ENCODE data around the gene LRP4.

The LRP4 gene

GRCh38 chr11:46917762-46918082 is 628 bp downstream of the LRP4 start:
- DNase-seq (ENCODE audit: low read depth, low spot score) = no peak
- Histone ChIP-seq H3K9me3 (ENCODE audit: insufficient read depth, low read length) (no peaks in the 10 kb centered on the region), H3K36me3 (ENCODE audit: insufficient read depth, insufficient read length, low read length) (peaks cover 15% of the 10 kb centered on the region), H3K9ac (ENCODE audit: insufficient read length, low read depth) (peak overlapping the region; percentile 91), H3K4me3 (ENCODE audit: insufficient read length, low read depth) (peak overlapping the region; percentile 83), H3K27me3 (ENCODE audit: insufficient read depth, insufficient read length) (no peaks in the 10 kb centered on the region), H3K4me1 (ENCODE audit: insufficient read depth, insufficient read length) (peaks cover 14% of the 10 kb centered on the region)
- TF ChIP-seq SUZ12 (IDR thresholded peaks at IDR 0.05; ENCODE audit: extremely low read depth, insufficient read depth, insufficient read length) (no peak), YY1 (IDR thresholded peaks at IDR 0.05; ENCODE audit: insufficient read depth, insufficient read length) (no peak), ZNF274 (IDR thresholded peaks at IDR 0.05; ENCODE audit: low read depth, low read length) (no peak)

- H3K9ac ChIP-seq (ENCODE audit: insufficient read length, low read depth) = peak overlapping the region; percentile 91
- peaks cover 15% of the 10 kb centered on the region for H3K36me3 ChIP-seq (ENCODE audit: insufficient read depth, insufficient read length, low read length)
- H3K27me3 ChIP-seq (ENCODE audit: insufficient read depth, insufficient read length) = no peaks in the 10 kb centered on the region
- H3K4me3 ChIP-seq (ENCODE audit: insufficient read length, low read depth) = peak overlapping the region; percentile 83
- H3K4me1 ChIP-seq (ENCODE audit: insufficient read depth, insufficient read length) = peaks cover 14% of the 10 kb centered on the region
- no peaks in the 10 kb centered on the region for H3K9me3 ChIP-seq (ENCODE audit: insufficient read depth, low read length)
- TF ChIP-seq YY1 (IDR thresholded peaks at IDR 0.05; ENCODE audit: insufficient read depth, insufficient read length) = no peak
- no peak for TF ChIP-seq SUZ12 (IDR thresholded peaks at IDR 0.05; ENCODE audit: extremely low read depth, insufficient read depth, insufficient read length)
- TF ChIP-seq ZNF274 (IDR thresholded peaks at IDR 0.05; ENCODE audit: low read depth, low read length) = no peak
- DNase-seq (ENCODE audit: low read depth, low spot score) = no peak
These were observed 1.1 kb downstream of the LRP4 start for GRCh38 chr11:46917109-46917761.

GRCh38 chr11:46916286-46917108 is 1.9 kb downstream of the LRP4 start:
- peak overlapping the region; percentile 83 for H3K4me3 ChIP-seq (ENCODE audit: insufficient read length, low read depth)
- H3K9me3 ChIP-seq (ENCODE audit: insufficient read depth, low read length) = no peaks in the 10 kb centered on the region
- TF ChIP-seq YY1 (IDR thresholded peaks at IDR 0.05; ENCODE audit: insufficient read depth, insufficient read length) (no peak), ZNF274 (IDR thresholded peaks at IDR 0.05; ENCODE audit: low read depth, low read length) (no peak), SUZ12 (IDR thresholded peaks at IDR 0.05; ENCODE audit: extremely low read depth, insufficient read depth, insufficient read length) (no peak)
- peak overlapping the region; percentile 91 for H3K9ac ChIP-seq (ENCODE audit: insufficient read length, low read depth)
- peaks cover 17% of the 10 kb centered on the region for H3K4me1 ChIP-seq (ENCODE audit: insufficient read depth, insufficient read length)
- DNase-seq (ENCODE audit: low read depth, low spot score) = peak; percentile 69
- H3K36me3 ChIP-seq (ENCODE audit: insufficient read depth, insufficient read length, low read length) = peaks cover 15% of the 10 kb centered on the region
- no peaks in the 10 kb centered on the region for H3K27me3 ChIP-seq (ENCODE audit: insufficient read depth, insufficient read length)

- Histone ChIP-seq H3K9ac (ENCODE audit: insufficient read length, low read depth) (no peak overlapping the region), H3K9me3 (ENCODE audit: insufficient read depth, low read length) (no peaks in the 10 kb centered on the region), H3K36me3 (ENCODE audit: insufficient read depth, insufficient read length, low read length) (peaks cover 19% of the 10 kb centered on the region), H3K4me1 (ENCODE audit: insufficient read depth, insufficient read length) (peaks cover 17% of the 10 kb centered on the region), H3K4me3 (ENCODE audit: insufficient read length, low read depth) (no peak overlapping the region), H3K27me3 (ENCODE audit: insufficient read depth, insufficient read length) (no peaks in the 10 kb centered on the region)
- TF ChIP-seq YY1 (IDR thresholded peaks at IDR 0.05; ENCODE audit: insufficient read depth, insufficient read length) (no peak), ZNF274 (IDR thresholded peaks at IDR 0.05; ENCODE audit: low read depth, low read length) (no peak)
- no peak for DNase-seq (ENCODE audit: low read depth, low spot score)
These were observed 3.4 kb downstream of the LRP4 start for GRCh38 chr11:46914910-46915309.

GRCh38 chr11:46914363-46914762 is 4.0 kb downstream of the LRP4 start:
- H3K27me3 ChIP-seq (ENCODE audit: insufficient read depth, insufficient read length) = no peaks in the 10 kb centered on the region
- TF ChIP-seq SUZ12 (IDR thresholded peaks at IDR 0.05; ENCODE audit: extremely low read depth, insufficient read depth, insufficient read length) (no peak), YY1 (IDR thresholded peaks at IDR 0.05; ENCODE audit: insufficient read depth, insufficient read length) (no peak), ZNF274 (IDR thresholded peaks at IDR 0.05; ENCODE audit: low read depth, low read length) (no peak)
- H3K4me3 ChIP-seq (ENCODE audit: insufficient read length, low read depth) = no peak overlapping the region
- peak overlapping the region; percentile 66 for H3K9ac ChIP-seq (ENCODE audit: insufficient read length, low read depth)
- peaks cover 25% of the 10 kb centered on the region for H3K36me3 ChIP-seq (ENCODE audit: insufficient read depth, insufficient read length, low read length)
- no peaks in the 10 kb centered on the region for H3K9me3 ChIP-seq (ENCODE audit: insufficient read depth, low read length)
- H3K4me1 ChIP-seq (ENCODE audit: insufficient read depth, insufficient read length) = peaks cover 17% of the 10 kb centered on the region
- no peak for DNase-seq (ENCODE audit: low read depth, low spot score)

GRCh38 chr11:46913484-46913883 is 4.9 kb downstream of the LRP4 start:
- no peaks in the 10 kb centered on the region for H3K27me3 ChIP-seq (ENCODE audit: insufficient read depth, insufficient read length)
- no peak for TF ChIP-seq ZNF274 (IDR thresholded peaks at IDR 0.05; ENCODE audit: low read depth, low read length)
- no peak for TF ChIP-seq YY1 (IDR thresholded peaks at IDR 0.05; ENCODE audit: insufficient read depth, insufficient read length)
- no peak for TF ChIP-seq SUZ12 (IDR thresholded peaks at IDR 0.05; ENCODE audit: extremely low read depth, insufficient read depth, insufficient read length)
- peak overlapping the region; percentile 66 for H3K9ac ChIP-seq (ENCODE audit: insufficient read length, low read depth)
- H3K4me1 ChIP-seq (ENCODE audit: insufficient read depth, insufficient read length) = peaks cover 15% of the 10 kb centered on the region
- peak overlapping the region; percentile 27 for H3K4me3 ChIP-seq (ENCODE audit: insufficient read length, low read depth)
- DNase-seq (ENCODE audit: low read depth, low spot score) = peak; percentile 50
- no peaks in the 10 kb centered on the region for H3K9me3 ChIP-seq (ENCODE audit: insufficient read depth, low read length)
- H3K36me3 ChIP-seq (ENCODE audit: insufficient read depth, insufficient read length, low read length) = peaks cover 31% of the 10 kb centered on the region

- peak; percentile 89 for DNase-seq (ENCODE audit: low read depth, low spot score)
- H3K9me3 ChIP-seq (ENCODE audit: insufficient read depth, low read length) = no peaks in the 10 kb centered on the region
- H3K4me3 ChIP-seq (ENCODE audit: insufficient read length, low read depth) = peak overlapping the region; percentile 27
- H3K4me1 ChIP-seq (ENCODE audit: insufficient read depth, insufficient read length) = peaks cover 15% of the 10 kb centered on the region
- H3K27me3 ChIP-seq (ENCODE audit: insufficient read depth, insufficient read length) = no peaks in the 10 kb centered on the region
- peak overlapping the region; percentile 66 for H3K9ac ChIP-seq (ENCODE audit: insufficient read length, low read depth)
- no peak for TF ChIP-seq SUZ12 (IDR thresholded peaks at IDR 0.05; ENCODE audit: extremely low read depth, insufficient read depth, insufficient read length)
- TF ChIP-seq YY1 (IDR thresholded peaks at IDR 0.05; ENCODE audit: insufficient read depth, insufficient read length) = no peak
- TF ChIP-seq ZNF274 (IDR thresholded peaks at IDR 0.05; ENCODE audit: low read depth, low read length) = no peak
- peaks cover 32% of the 10 kb centered on the region for H3K36me3 ChIP-seq (ENCODE audit: insufficient read depth, insufficient read length, low read length)
These were observed 5.7 kb downstream of the LRP4 start for GRCh38 chr11:46912526-46913150.
